ENCODE measurements around the gene TSACC. TPM values are rescaled to one million over a fixed set of nuclear protein-coding genes. Genes with fewer than 3 reads are reported as not detected.
"Not testable (repeated sequence)": the region's sequence is repeated elsewhere in the genome, so short reads cannot be mapped to it uniquely, and the experiment has no call there.

Gene TSACC
- total RNA-seq, 1 experiment from 2014 or later = 0.51 TPM

- TF ChIP-seq EZH2phosphoT487 (IDR thresholded peaks at IDR 0.05; ENCODE audit: borderline replicate concordance, low read length) = no peak
- TF ChIP-seq CTCF (conservative IDR thresholded peaks at IDR 0.05; ENCODE audit: low read depth, low read length) = no peak
- POLR2A ChIA-PET (ENCODE audit: unreplicated experiment) = no interaction called here
These were observed 4.0 kb downstream of the TSACC start for GRCh38 chr1:156342166-156342955.

GRCh38 chr1:156344409-156344808 is 6.1 kb downstream of the TSACC start:
- ATAC-seq (no peak), DNase-seq (no peak)
- ChIA-PET CTCF (interaction anchor here (0.6 kb wide), 1 partner anchor 515 kb away, joined by 3 read pairs; no protein-coding TSS in a partner anchor), POLR2A (ENCODE audit: unreplicated experiment) (no interaction called here)
- H3K36me3 ChIP-seq (ENCODE audit: low read depth, low read length) = no peaks in the 10 kb centered on the region
- no peak overlapping the region for H3K4me3 ChIP-seq (ENCODE audit: low read length)
- H3K79me2 ChIP-seq (ENCODE audit: low read length) = no peaks in the 10 kb centered on the region
- H3K9me2 ChIP-seq (replicated peaks; ENCODE audit: low read length) = no peaks in the 10 kb centered on the region
- H4K20me1 ChIP-seq (ENCODE audit: low read length) = no peaks in the 10 kb centered on the region
- intact Hi-C loops (cut with micrococcal nuclease) = no loop called here
- no peak overlapping the region for H3K9ac ChIP-seq (ENCODE audit: low read length)
- no peaks in the 10 kb centered on the region for H3K4me1 ChIP-seq (ENCODE audit: insufficient read depth, low read length)
- no peaks in the 10 kb centered on the region for H3K27me3 ChIP-seq (ENCODE audit: low read length)
- H3K9me3 ChIP-seq (ENCODE audit: low read length) = no peaks in the 10 kb centered on the region
- H2AFZ ChIP-seq (ENCODE audit: low read length) = no peak overlapping the region
- H3K27ac ChIP-seq (ENCODE audit: low read length) = no peak overlapping the region
- BruUV-seq (replicated peaks) = no TSS peak
- TF ChIP-seq EZH2 (IDR thresholded peaks at IDR 0.05; ENCODE audit: low read length, unreplicated experiment) (no peak), CTCF (conservative IDR thresholded peaks at IDR 0.05; ENCODE audit: low read depth, low read length) (no peak), EZH2phosphoT487 (IDR thresholded peaks at IDR 0.05; ENCODE audit: borderline replicate concordance, low read length) (no peak)
- no peaks in the 10 kb centered on the region for H3F3A ChIP-seq (ENCODE audit: low read length, unreplicated experiment)
- no peak overlapping the region for H3K4me2 ChIP-seq (ENCODE audit: low read length)

More at GRCh38 chr1:156342166-156342955, 4.0 kb downstream of the TSACC start:
- Histone ChIP-seq H4K20me1 (ENCODE audit: low read length) (peaks cover 3% of the 10 kb centered on the region; the same call in 1 of the 2 replicates), H2AFZ (ENCODE audit: low read length) (no peak overlapping the region), H3K9me3 (ENCODE audit: low read length) (no peaks in the 10 kb centered on the region), H3F3A (ENCODE audit: low read length, unreplicated experiment) (no peaks in the 10 kb centered on the region), H3K36me3 (ENCODE audit: low read depth, low read length) (no peaks in the 10 kb centered on the region), H3K9ac (ENCODE audit: low read length) (no peak overlapping the region), H3K79me2 (ENCODE audit: low read length) (peaks cover 8% of the 10 kb centered on the region), H3K27ac (ENCODE audit: low read length) (no peak overlapping the region), H3K4me1 (ENCODE audit: insufficient read depth, low read length) (no peaks in the 10 kb centered on the region), H3K9me2 (replicated peaks; ENCODE audit: low read length) (no peaks in the 10 kb centered on the region), H3K4me2 (ENCODE audit: low read length) (no peak overlapping the region), H3K4me3 (ENCODE audit: low read length) (no peak overlapping the region), H3K27me3 (ENCODE audit: low read length) (no peaks in the 10 kb centered on the region)
- BruUV-seq (replicated peaks) = no TSS peak
- no peak for ATAC-seq
- no peak for DNase-seq
- CTCF ChIA-PET = no interaction called here
- intact Hi-C loops (cut with micrococcal nuclease) = no loop called here

- H3K4me2 ChIP-seq (ENCODE audit: low read length); H3K9ac ChIP-seq (ENCODE audit: low read length); H4K20me1 ChIP-seq (ENCODE audit: low read length); H3K9me2 ChIP-seq (replicated peaks; ENCODE audit: low read length); H3K4me1 ChIP-seq (ENCODE audit: insufficient read depth, low read length); H3K9me3 ChIP-seq (ENCODE audit: low read length); BruUV-seq (replicated peaks); ATAC-seq; H3K4me3 ChIP-seq (ENCODE audit: low read length); H3F3A ChIP-seq (ENCODE audit: low read length, unreplicated experiment); H3K27me3 ChIP-seq (ENCODE audit: low read length); POLR2A ChIA-PET (ENCODE audit: unreplicated experiment); CTCF ChIA-PET; H3K27ac ChIP-seq (ENCODE audit: low read length); intact Hi-C loops (cut with micrococcal nuclease); DNase-seq; H2AFZ ChIP-seq (ENCODE audit: low read length); H3K79me2 ChIP-seq (ENCODE audit: low read length); H3K36me3 ChIP-seq (ENCODE audit: low read depth, low read length): not testable (repeated sequence)
These were observed 7.7 kb downstream of the TSACC start for GRCh38 chr1:156346035-156346434.
